Astrocyte of the hippocampus (primary cell): Measurements from ENCODE around the gene YAP1.
A peak's percentile ranks its signal among the peaks of the same experiment; 100 is the strongest.
"Not testable (repeated sequence)": the region's sequence is repeated elsewhere in the genome, so short reads cannot be mapped to it uniquely, and the experiment has no call there.

Experiments
- DNase-seq: peaks from one replicate; pipeline ENCODE4 v3.0.0; 2011; ENCODE audit warnings: low read depth, low spot score

Gene YAP1

DNA sequence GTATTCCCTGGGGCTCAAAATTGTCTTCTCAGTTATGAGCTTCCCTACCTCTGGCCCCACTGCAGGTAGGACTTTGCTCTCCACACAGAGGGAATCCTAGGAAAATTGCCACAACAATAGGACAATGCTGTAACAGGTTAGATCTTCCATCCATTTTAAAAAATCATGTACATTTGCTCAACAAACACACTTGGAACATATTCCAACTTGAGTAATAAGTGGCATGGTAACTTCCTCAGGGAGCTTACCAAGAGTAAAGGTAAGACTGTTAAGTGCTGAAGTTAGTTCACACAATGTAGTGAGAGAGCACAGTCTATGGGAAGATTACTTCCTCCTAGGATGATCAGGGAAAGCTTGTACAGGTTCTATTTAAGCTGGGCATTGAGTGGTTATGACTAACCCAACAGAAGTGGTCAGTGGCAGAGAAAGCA, 128.2 kb downstream of the YAP1 start:
- DNase-seq = no peak

GRCh38 chr11:102239448-102239847, 129.2 kb downstream of the YAP1 start:
- no peak for DNase-seq

- no peak for DNase-seq
Observed at GRCh38 chr11:102239911-102240310, 129.7 kb downstream of the YAP1 start.

DNA sequence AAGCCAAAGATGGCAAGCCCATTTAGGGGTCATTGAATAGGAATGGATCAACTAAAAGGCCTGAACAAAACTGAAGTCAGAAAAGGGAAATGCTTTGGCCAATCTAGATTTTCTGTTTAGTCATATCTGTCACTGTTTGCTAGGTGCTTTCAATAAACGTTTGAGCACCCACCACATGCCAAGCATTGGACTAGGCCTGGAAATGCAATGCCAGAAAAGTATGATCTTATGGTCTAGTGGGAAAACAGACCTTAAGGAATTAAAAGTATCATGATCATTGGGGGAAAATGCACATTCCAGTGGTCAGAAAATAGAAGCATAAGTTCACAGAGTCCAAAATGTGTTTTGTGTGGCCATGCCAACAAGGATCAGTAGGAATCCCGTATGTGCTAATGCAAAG, 130.3 kb downstream of the YAP1 start:
- peak; percentile 82 for DNase-seq

- peak; percentile 65 for DNase-seq
Observed at GRCh38 chr11:102241026-102241425, 130.8 kb downstream of the YAP1 start.

DNA sequence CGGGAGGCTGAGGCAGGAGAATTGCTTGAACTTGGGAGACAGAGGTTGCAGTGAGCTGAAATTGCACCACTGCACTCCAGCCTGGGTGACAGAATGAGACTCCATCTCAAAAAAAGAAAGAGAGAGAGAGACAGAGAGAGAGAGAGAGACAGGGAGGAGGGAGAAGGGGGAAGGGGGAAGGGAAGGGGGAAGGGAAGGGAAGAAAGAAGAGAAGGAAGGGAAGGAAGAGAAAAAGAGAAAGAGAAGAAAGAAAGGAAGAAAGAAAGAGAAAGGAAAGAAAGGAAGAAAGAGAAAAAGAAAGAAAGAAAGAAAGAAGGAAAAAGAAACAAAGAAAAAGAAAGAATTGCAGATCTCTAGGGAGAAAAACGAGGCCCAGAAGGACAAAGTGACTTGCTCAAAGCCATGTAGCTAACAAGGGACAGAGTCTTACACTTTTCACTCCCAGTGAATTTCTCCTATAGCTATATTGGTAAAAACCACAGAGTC, 133.2 kb downstream of the YAP1 start:
- no peak for DNase-seq

DNA sequence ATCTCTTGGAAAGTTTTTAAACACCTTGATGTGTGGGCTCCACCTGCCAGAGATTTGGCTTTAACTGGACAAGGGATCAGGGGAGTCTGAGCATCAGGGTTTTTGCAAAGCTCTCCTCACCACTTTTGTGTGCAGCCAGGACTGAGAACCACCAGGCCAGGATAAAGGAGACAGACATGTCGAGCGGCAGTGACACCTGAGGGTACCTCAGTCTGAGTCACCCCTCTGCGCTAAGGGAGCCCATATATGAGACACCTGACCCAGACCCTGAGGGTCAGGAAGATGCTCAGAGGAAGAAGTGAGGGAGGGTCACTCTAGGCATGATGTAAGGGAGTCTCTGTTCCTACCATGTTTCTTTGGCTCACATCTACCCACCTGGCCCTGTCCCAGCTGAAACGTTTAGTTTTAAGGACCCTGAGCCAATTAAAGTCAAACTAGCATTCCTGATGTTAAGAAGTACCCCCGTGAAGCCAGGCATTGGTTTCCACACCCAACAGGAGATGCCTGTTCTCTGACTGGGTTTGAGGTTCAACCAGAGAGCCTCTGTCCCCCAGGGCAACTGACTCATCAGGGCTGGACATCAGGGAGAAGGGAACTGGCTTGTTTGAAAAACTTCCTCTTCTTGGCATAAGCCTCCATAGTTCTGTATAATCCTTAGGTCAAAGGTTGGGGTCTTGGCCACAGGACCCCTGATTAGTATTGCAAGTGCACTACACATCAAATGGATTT, 134.6 kb downstream of the YAP1 start:
- DNase-seq = peak; percentile 86

GRCh38 chr11:102251423-102251822, 141.2 kb downstream of the YAP1 start:
- no peak for DNase-seq

- DNase-seq = no peak
Observed at GRCh38 chr11:102252339-102252891, 142.2 kb downstream of the YAP1 start.

DNA sequence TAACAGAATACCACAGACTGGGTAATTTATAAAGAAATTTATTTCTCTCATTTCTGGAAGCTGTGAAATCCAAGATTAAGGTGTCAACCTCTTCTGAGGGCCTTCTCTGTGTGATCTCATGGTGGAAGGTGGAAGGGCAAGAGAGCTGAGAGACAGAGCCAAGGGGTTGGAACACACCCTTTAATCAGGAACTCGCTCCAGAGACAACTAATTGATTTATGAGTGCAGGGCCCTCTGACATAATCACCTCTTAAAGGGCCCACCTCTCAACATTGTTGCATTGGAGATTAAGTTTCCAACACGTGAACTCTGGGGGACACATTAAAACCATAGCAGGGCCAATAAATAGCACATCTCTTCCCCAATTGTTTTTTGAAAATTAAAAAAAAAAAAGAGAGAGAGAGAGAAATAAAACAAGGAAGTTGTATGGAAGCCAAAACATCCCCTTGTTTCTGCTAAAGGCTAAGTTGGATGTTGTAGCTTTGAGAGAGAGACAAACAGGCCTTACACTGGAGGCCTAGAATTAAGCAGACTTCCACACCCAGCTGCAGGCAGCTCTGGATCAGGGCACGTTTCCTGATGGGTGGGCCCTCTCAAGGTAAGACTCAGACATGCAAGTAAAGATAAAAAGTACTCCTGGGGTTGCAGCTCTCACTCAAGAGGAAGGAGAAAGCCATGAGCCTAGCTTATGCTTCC, 142.9 kb downstream of the YAP1 start:
- no peak for DNase-seq

- no peak for DNase-seq
Observed at GRCh38 chr11:102254047-102254446, 143.8 kb downstream of the YAP1 start.

DNA sequence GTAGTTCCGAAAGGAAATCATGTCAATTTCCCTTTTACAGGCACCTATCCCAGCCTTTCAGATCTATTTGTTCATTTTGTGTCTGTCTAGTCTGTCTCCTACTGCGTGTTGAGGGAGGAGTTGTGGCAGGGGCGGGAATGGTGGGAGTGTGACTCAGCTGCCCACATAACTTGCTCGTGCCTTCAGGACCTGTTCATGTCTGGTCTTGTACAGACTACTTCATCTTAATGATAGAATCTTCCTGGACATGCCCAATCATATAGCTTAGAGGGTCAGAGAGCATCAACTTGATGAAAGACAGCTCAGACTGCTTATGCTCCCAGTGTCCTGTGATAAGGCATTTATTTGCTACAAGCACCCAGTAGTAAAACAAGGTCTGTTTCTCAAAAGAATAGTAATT, 146.0 kb downstream of the YAP1 start:
- DNase-seq = peak; percentile 86

DNA sequence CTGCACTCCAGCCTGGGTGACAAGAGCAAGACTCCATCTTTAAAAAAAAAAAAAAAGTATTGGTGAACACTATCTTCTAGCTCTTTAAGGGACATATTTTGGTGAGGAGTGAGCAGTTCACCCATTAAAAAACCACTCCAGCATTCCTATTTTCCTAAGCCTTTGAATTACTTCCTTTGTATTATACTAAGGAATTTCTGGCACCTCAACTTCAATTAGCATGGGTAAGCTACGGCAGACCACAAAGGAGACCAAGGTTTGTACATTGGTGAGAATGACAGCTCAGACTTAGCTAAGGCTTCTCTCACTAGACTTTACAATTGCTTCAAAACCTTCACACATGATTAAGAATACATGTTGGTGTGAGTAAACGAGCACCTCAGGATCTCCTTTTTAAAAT, 150.0 kb downstream of the YAP1 start:
- DNase-seq = peak; percentile 92

- DNase-seq = no peak
Observed at GRCh38 chr11:102263379-102264003, 153.2 kb downstream of the YAP1 start.

GRCh38 chr11:102264704-102265103, 154.5 kb downstream of the YAP1 start:
- DNase-seq = not testable (repeated sequence)

GRCh38 chr11:102266099-102266498, 155.9 kb downstream of the YAP1 start:
- no peak for DNase-seq

- no peak for DNase-seq
Observed at GRCh38 chr11:102267609-102268008, 157.4 kb downstream of the YAP1 start.

- DNase-seq = peak; percentile 76
Observed at GRCh38 chr11:102268083-102268984, 158.1 kb downstream of the YAP1 start.

DNA sequence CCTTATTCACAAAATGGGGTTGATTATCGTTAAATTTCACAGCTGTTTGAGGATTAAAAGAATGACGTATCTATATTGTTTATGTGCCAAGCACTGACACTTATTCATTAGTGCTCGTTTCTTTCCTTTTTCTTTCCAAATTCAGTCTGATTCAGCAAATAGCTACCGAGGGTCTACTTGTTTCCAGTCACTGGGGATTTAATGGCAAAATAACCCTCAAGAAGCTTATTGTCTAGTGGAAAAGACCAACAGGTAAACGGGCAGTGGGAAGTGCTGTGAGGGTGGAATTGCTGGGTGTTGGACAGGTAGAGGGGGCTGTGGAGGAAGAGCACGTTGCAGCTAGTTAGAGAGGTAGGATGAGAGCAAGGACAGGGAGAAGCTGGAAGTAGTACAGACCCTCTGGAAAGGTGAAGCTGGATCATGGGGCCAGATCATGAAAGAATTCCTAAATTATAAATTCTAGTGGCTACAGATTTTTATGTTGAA, 158.8 kb downstream of the YAP1 start:
- DNase-seq = no peak

- no peak for DNase-seq
Observed at GRCh38 chr11:102269927-102270326, 159.7 kb downstream of the YAP1 start.
